ENCODE data around the gene IGFN1.
A peak's percentile ranks its signal among the peaks of the same experiment; 100 is the strongest.
"Not testable (repeated sequence)": the region's sequence is repeated elsewhere in the genome, so short reads cannot be mapped to it uniquely, and the experiment has no call there.

IGFN1 gene

GRCh38 chr1:201251851-201252430 lies 61.3 kb downstream of the IGFN1 start:
- no peaks in the 10 kb centered on the region for H3K4me1 Mint-ChIP-seq
- DNase-seq (no peak), ATAC-seq (peak; percentile 17)
- no peak overlapping the region for H3K27ac Mint-ChIP-seq
- no peaks in the 10 kb centered on the region for H3K9me3 Mint-ChIP-seq
- H3K4me3 Mint-ChIP-seq: no peak overlapping the region
- no peaks in the 10 kb centered on the region for H3K36me3 Mint-ChIP-seq (ENCODE audit: low read depth)
- peaks cover 7% of the 10 kb centered on the region for H3K27me3 Mint-ChIP-seq

GRCh38 chr1:201252944-201253371 lies 62.3 kb downstream of the IGFN1 start:
- ATAC-seq: no peak
- Mint-ChIP-seq H3K27ac (no peak overlapping the region), H3K36me3 (ENCODE audit: low read depth) (no peaks in the 10 kb centered on the region), H3K4me3 (no peak overlapping the region), H3K9me3 (no peaks in the 10 kb centered on the region), H3K27me3 (peaks cover 4% of the 10 kb centered on the region), H3K4me1 (no peaks in the 10 kb centered on the region)
- DNase-seq: no peak

DNA sequence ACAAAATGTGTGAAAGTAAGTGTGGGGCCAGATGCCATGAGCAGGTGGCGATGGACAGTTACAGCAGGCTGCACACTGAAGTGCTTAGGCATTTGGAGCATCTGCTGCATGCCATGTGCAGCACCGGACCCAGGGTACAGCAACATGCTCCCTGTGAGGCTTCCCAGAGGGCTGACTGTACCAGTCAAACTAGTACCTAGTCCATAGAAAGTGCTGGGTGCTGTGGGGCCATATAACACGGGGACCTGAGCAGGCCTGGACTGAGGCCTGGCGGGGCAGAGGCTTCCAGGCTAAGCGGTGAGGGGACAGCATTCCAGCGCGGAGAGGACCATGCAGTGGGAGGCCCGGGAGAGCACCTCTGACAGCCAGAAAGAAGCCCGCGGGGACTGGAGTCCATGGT lies 62.8 kb downstream of the IGFN1 start:
- Mint-ChIP-seq H3K4me1 (no peaks in the 10 kb centered on the region), H3K36me3 (ENCODE audit: low read depth) (no peaks in the 10 kb centered on the region), H3K27me3 (peaks cover 4% of the 10 kb centered on the region), H3K27ac (no peak overlapping the region), H3K4me3 (no peak overlapping the region), H3K9me3 (no peaks in the 10 kb centered on the region)
- ATAC-seq: no peak
- no peak for DNase-seq

GRCh38 chr1:201253906-201254624 lies 63.4 kb downstream of the IGFN1 start:
- Mint-ChIP-seq H3K4me3 (no peak overlapping the region), H3K27me3 (peaks cover 5% of the 10 kb centered on the region), H3K36me3 (ENCODE audit: low read depth) (no peaks in the 10 kb centered on the region), H3K9me3 (no peaks in the 10 kb centered on the region), H3K27ac (no peak overlapping the region), H3K4me1 (no peaks in the 10 kb centered on the region)
- no peak for ATAC-seq
- DNase-seq: no peak

DNA sequence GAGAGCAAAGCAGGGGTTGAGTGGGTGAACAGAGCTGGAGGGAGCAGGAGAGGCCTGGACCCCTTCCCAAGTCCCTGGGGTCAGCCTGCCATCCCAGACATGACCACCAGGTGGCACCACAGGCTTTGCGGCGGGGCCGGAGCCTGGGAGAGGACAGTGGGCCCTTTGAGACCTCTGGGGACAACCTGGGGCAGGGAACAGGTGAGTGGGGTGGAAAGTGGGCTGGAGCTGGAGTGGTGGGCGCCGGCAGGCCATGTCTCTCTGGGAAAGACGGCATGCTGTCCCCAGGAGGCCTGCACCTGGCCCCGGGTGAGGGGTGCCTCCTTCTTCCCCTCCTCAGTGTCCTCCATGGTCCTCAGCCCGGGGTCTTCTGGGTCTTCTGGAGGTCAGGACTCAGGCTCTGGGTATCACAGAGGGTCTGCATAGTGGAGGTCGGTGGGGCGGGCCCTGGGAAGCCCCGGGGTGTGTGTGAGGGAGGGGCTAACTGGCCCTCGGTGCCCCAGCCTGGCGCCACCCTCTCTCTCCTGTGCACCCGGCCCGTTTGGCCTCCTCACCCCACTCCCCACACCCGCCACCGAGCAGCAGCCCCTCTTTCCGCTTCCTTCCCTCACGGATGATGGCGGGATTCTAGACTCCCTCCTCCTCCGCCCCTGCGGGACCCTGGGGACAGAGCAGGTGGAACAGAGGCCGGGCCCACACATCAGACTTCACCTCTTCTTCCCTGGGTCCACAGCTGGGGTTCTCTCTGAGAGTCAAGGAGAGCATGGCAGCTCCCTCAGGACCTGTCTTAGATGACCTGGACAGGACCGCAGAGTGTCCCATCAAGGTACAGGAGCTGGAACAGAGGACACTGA lies 64.2 kb downstream of the IGFN1 start:
- H3K36me3 Mint-ChIP-seq (ENCODE audit: low read depth): no peaks in the 10 kb centered on the region
- H3K27ac Mint-ChIP-seq: no peak overlapping the region
- H3K27me3 Mint-ChIP-seq: peaks cover 5% of the 10 kb centered on the region
- no peaks in the 10 kb centered on the region for H3K9me3 Mint-ChIP-seq
- no peaks in the 10 kb centered on the region for H3K4me1 Mint-ChIP-seq
- ATAC-seq: peak; percentile 35
- no peak overlapping the region for H3K4me3 Mint-ChIP-seq
- DNase-seq: peak; percentile 81

DNA sequence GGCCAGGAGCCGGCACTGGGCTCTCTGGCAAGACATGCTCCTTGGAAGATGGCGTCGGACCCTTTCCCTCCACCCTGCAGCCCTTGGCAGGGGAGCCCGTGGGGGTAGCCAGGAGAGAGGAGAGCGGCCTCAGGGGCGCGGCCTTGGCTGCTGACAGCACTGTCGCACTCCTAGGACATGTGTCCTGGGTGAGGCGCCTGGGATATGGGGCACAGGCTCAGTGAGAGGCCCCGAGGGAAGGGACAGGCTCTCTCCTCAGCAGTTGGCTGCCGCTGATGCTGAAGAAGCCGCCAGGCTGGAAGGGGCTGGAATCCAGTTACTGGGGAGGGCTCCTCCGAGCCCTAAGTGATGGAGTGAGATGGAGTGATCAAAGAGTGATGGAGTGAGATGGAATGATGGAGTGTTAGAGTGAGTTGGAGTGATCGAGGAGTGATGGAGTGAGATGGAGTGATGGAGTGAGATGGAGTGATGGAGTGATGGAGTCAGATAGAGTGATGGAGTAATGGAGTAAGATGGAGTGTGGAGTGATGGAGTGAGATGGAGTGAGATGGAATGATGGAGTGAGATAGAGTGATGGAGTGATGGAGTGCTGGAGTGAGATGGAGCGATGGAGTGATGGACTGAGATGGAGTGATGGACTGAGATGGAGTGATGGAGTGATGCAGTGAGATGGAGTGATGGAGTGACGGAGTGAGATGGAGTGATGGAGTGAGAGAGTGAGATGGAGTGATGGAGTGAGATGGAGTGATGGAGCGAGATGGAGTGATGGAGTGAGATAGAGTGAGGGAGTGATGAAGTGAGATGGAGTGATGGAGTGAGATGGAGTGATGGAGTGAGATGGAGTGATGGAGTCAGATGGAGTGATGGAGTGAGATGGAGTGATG lies 65.1 kb downstream of the IGFN1 start:
- DNase-seq (no peak), ATAC-seq (no peak)
- H3K9me3 Mint-ChIP-seq: no peaks in the 10 kb centered on the region
- no peak overlapping the region for H3K4me3 Mint-ChIP-seq
- no peaks in the 10 kb centered on the region for H3K4me1 Mint-ChIP-seq
- H3K27ac Mint-ChIP-seq: no peak overlapping the region
- H3K36me3 Mint-ChIP-seq (ENCODE audit: low read depth): no peaks in the 10 kb centered on the region
- H3K27me3 Mint-ChIP-seq: peaks cover 7% of the 10 kb centered on the region

DNA sequence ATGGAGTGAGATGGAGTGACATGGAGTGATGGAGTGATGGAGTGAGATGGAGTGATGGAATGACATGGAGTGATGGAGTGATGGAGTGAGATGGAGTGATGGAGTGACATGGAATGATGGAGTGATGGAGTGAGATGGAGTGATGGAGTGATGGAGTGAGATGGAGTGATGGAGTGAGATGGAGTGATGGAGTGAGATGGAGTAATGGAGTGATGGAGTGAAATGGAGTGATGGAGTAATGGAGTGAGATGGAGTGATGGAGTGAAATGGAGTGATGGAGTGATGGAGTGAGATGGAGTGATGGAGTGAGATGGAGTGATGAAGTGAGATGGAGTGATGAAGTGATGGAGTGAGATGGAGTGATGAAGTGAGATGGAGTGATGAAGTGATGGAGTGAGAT lies 67.5 kb downstream of the IGFN1 start:
- peaks cover 12% of the 10 kb centered on the region for H3K27me3 Mint-ChIP-seq
- not testable (repeated sequence) for ATAC-seq; H3K36me3 Mint-ChIP-seq (ENCODE audit: low read depth); DNase-seq; H3K4me3 Mint-ChIP-seq; H3K9me3 Mint-ChIP-seq; H3K4me1 Mint-ChIP-seq; H3K27ac Mint-ChIP-seq

- Mint-ChIP-seq H3K9me3 (no peaks in the 10 kb centered on the region), H3K4me1 (no peaks in the 10 kb centered on the region), H3K27me3 (peaks cover 12% of the 10 kb centered on the region), H3K36me3 (ENCODE audit: low read depth) (no peaks in the 10 kb centered on the region), H3K4me3 (no peak overlapping the region), H3K27ac (no peak overlapping the region)
- no peak for ATAC-seq
- no peak for DNase-seq
Observed at GRCh38 chr1:201258763-201259230, 68.2 kb downstream of the IGFN1 start.

- no peak for DNase-seq
- Mint-ChIP-seq H3K36me3 (ENCODE audit: low read depth) (no peaks in the 10 kb centered on the region), H3K27ac (no peak overlapping the region), H3K4me3 (no peak overlapping the region), H3K4me1 (no peaks in the 10 kb centered on the region), H3K9me3 (no peaks in the 10 kb centered on the region), H3K27me3 (peaks cover 12% of the 10 kb centered on the region)
- peak; percentile 15 for ATAC-seq
Observed at GRCh38 chr1:201259476-201260235, 69.0 kb downstream of the IGFN1 start.

DNA sequence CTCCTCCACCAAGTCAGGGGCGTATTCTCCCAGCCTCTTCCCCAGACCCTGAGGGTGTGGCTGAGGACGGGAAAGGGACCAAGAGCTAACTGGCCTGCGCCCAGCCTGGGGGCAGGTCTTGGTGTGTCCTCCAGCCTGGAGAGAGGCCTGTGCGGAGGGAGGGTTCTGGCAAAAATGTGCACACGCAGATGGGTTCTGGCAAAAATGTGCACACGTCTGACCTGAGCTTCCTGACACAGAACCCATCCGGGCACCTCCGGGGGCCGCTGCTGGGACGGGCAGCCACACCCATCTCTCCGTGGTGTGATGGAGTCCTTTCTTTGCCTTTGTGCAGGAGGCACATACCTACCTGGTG lies 69.6 kb downstream of the IGFN1 start:
- Mint-ChIP-seq H3K9me3 (no peaks in the 10 kb centered on the region), H3K27ac (no peak overlapping the region), H3K27me3 (peaks cover 12% of the 10 kb centered on the region), H3K4me3 (no peak overlapping the region), H3K4me1 (no peaks in the 10 kb centered on the region), H3K36me3 (ENCODE audit: low read depth) (no peaks in the 10 kb centered on the region)
- DNase-seq (no peak), ATAC-seq (no peak)

- H3K36me3 Mint-ChIP-seq (ENCODE audit: low read depth): no peaks in the 10 kb centered on the region
- no peak overlapping the region for H3K4me3 Mint-ChIP-seq
- ATAC-seq: no peak
- no peak overlapping the region for H3K27ac Mint-ChIP-seq
- peaks cover 12% of the 10 kb centered on the region for H3K27me3 Mint-ChIP-seq
- H3K4me1 Mint-ChIP-seq: no peaks in the 10 kb centered on the region
- DNase-seq: no peak
- H3K9me3 Mint-ChIP-seq: no peaks in the 10 kb centered on the region
Observed at GRCh38 chr1:201260648-201261311, 70.2 kb downstream of the IGFN1 start.

DNA sequence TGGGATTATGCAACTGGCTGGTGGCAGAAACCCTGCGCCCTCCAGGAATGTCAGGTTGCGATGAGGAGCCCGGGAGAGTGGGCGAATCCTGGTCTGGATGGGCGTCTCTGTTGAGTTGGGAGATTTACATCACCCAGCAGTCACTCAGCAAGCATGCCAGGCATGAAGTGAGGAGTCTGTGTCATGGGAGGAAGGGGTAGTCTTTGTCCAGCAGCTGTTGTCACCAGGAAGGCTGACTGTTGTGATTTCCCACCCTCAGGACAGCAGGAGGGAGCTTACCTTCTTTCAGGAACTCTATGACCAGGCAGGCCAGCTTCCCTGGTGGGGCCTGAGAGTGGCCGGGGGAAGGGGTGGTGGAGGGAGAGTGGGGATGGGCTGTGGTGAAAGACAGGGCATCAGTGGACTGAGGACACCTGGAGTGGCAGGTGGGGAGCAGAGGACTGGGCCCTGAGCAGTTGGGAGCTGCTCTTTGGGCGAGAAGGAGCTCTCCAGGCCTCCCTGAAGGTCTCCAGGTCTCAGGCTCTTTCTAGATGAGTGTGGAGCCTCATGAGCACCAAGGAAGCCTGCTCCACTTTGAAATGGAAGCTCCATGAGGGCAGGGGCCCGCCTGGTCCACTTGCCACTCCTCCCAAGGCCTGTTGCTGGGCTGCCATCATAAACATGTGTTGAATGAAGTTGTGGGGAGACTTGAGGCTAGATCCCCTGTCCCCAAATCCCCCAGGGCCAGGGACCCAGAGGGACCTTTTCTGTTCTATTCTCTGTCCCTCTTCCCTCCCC lies 71.3 kb downstream of the IGFN1 start:
- Mint-ChIP-seq H3K27ac (no peak overlapping the region), H3K4me3 (no peak overlapping the region), H3K4me1 (no peaks in the 10 kb centered on the region), H3K9me3 (no peaks in the 10 kb centered on the region), H3K36me3 (ENCODE audit: low read depth) (no peaks in the 10 kb centered on the region), H3K27me3 (peaks cover 16% of the 10 kb centered on the region)
- no peak for DNase-seq
- no peak for ATAC-seq
